ENCODE data around the gene WDR18. TPM values are rescaled to one million over a fixed set of nuclear protein-coding genes. Genes with fewer than 3 reads are reported as not detected.

Gene WDR18
- total and polyA plus RNA-seq, 2 experiments from 2014 or later: 155 to 157 TPM

DNA sequence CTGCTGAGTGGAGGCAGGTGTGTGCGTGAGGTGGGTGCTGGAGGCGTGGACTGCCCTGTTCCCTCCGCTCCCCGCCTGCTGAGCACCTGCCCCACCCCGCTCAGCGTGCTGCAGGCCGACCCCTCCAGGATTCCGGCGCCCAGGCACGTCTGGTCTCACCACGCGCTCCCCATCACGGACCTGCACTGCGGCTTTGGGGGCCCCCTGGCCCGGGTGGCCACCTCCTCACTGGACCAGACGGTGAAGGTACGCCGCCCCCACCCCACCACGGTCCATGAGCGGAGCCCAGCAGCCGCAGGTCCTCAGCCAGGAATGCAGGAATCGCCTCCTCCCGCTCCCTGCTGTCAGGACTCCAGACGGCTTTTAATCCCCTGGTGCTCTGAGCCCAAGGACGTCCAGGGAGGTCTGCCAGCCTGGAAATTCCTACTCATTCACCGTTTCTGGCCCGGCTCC lies 6.0 kb downstream of the WDR18 start:
- ATAC-seq: no peak

More for the DNA sequence above, 6.0 kb downstream of the WDR18 start:
- Histone ChIP-seq H3K27ac (ENCODE audit: low read depth) (no peak overlapping the region), H4K20me1 (replicated peaks; ENCODE audit: insufficient read depth) (no peaks in the 10 kb centered on the region; the same call in 1 of the 2 replicates), H3F3A (replicated peaks; ENCODE audit: low read depth) (peaks cover 25% of the 10 kb centered on the region), H3K27me3 (ENCODE audit: insufficient read depth) (no peaks in the 10 kb centered on the region), H3K9me2 (ENCODE audit: insufficient read depth) (no peaks in the 10 kb centered on the region), H3K4me1 (ENCODE audit: insufficient read depth) (no peaks in the 10 kb centered on the region), H3K4me3 (no peak overlapping the region), H3K79me2 (replicated peaks; ENCODE audit: insufficient read depth) (peaks cover 4% of the 10 kb centered on the region), H3K4me2 (no peak overlapping the region), H3K36me3 (ENCODE audit: insufficient read depth) (peaks cover 5% of the 10 kb centered on the region; the same call in 1 of the 2 replicates), H2AFZ (no peak overlapping the region)
- no peak overlapping the region for H3K27ac Mint-ChIP-seq
- no peak for DNase-seq (ENCODE audit: low spot score)
- TF ChIP-seq EZH2phosphoT487 (IDR thresholded peaks at IDR 0.05; ENCODE audit: unreplicated experiment): no peak
- TF ChIP-seq ZNF114 (CRISPR knock-in tag; IDR thresholded peaks at IDR 0.05): no peak
- TF ChIP-seq, protein P1, sequence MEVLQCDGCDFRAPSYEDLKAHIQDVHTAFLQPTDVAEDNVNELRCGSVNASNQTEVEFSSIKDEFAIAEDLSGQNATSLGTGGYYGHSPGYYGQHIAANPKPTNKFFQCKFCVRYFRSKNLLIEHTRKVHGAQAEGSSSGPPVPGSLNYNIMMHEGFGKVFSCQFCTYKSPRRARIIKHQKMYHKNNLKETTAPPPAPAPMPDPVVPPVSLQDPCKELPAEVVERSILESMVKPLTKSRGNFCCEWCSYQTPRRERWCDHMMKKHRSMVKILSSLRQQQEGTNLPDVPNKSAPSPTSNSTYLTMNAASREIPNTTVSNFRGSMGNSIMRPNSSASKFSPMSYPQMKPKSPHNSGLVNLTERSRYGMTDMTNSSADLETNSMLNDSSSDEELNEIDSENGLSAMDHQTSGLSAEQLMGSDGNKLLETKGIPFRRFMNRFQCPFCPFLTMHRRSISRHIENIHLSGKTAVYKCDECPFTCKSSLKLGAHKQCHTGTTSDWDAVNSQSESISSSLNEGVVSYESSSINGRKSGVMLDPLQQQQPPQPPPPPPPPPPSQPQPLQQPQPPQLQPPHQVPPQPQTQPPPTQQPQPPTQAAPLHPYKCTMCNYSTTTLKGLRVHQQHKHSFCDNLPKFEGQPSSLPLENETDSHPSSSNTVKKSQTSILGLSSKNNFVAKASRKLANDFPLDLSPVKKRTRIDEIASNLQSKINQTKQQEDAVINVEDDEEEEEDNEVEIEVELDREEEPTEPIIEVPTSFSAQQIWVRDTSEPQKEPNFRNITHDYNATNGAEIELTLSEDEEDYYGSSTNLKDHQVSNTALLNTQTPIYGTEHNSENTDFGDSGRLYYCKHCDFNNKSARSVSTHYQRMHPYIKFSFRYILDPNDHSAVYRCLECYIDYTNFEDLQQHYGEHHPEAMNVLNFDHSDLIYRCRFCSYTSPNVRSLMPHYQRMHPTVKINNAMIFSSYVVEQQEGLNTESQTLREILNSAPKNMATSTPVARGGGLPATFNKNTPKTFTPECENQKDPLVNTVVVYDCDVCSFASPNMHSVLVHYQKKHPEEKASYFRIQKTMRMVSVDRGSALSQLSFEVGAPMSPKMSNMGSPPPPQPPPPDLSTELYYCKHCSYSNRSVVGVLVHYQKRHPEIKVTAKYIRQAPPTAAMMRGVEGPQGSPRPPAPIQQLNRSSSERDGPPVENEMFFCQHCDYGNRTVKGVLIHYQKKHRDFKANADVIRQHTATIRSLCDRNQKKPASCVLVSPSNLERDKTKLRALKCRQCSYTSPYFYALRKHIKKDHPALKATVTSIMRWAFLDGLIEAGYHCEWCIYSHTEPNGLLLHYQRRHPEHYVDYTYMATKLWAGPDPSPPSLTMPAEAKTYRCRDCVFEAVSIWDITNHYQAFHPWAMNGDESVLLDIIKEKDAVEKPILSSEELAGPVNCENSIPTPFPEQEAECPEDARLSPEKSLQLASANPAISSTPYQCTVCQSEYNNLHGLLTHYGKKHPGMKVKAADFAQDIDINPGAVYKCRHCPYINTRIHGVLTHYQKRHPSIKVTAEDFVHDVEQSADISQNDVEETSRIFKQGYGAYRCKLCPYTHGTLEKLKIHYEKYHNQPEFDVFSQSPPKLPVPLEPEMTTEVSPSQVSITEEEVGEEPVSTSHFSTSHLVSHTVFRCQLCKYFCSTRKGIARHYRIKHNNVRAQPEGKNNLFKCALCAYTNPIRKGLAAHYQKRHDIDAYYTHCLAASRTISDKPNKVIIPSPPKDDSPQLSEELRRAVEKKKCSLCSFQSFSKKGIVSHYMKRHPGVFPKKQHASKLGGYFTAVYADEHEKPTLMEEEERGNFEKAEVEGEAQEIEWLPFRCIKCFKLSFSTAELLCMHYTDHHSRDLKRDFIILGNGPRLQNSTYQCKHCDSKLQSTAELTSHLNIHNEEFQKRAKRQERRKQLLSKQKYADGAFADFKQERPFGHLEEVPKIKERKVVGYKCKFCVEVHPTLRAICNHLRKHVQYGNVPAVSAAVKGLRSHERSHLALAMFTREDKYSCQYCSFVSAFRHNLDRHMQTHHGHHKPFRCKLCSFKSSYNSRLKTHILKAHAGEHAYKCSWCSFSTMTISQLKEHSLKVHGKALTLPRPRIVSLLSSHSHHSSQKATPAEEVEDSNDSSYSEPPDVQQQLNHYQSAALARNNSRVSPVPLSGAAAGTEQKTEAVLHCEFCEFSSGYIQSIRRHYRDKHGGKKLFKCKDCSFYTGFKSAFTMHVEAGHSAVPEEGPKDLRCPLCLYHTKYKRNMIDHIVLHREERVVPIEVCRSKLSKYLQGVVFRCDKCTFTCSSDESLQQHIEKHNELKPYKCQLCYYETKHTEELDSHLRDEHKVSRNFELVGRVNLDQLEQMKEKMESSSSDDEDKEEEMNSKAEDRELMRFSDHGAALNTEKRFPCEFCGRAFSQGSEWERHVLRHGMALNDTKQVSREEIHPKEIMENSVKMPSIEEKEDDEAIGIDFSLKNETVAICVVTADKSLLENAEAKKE (CRISPR knock-in tag; IDR thresholded peaks at IDR 0.05): no peak
- no peak for TF ChIP-seq POLR2AphosphoS5 (IDR thresholded peaks at IDR 0.05; ENCODE audit: low read depth)
- TF ChIP-seq CREB1 (CRISPR knock-in tag; IDR thresholded peaks at IDR 0.05; ENCODE audit: low read depth): no peak
- TF ChIP-seq, protein P2, sequence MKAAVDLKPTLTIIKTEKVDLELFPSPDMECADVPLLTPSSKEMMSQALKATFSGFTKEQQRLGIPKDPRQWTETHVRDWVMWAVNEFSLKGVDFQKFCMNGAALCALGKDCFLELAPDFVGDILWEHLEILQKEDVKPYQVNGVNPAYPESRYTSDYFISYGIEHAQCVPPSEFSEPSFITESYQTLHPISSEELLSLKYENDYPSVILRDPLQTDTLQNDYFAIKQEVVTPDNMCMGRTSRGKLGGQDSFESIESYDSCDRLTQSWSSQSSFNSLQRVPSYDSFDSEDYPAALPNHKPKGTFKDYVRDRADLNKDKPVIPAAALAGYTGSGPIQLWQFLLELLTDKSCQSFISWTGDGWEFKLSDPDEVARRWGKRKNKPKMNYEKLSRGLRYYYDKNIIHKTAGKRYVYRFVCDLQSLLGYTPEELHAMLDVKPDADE (IDR thresholded peaks at IDR 0.05): no peak
- TF ChIP-seq EZH2 (IDR thresholded peaks at IDR 0.05; ENCODE audit: low read depth, unreplicated experiment): no peak
- TF ChIP-seq NANOG (IDR thresholded peaks at IDR 0.05; ENCODE audit: borderline replicate concordance): no peak
- TF ChIP-seq JUNB (IDR thresholded peaks at IDR 0.05; ENCODE audit: unreplicated experiment): no peak
- no peak for TF ChIP-seq ZNF331 (CRISPR knock-in tag; IDR thresholded peaks at IDR 0.05; ENCODE audit: low read depth)
- TF ChIP-seq, protein P3, sequence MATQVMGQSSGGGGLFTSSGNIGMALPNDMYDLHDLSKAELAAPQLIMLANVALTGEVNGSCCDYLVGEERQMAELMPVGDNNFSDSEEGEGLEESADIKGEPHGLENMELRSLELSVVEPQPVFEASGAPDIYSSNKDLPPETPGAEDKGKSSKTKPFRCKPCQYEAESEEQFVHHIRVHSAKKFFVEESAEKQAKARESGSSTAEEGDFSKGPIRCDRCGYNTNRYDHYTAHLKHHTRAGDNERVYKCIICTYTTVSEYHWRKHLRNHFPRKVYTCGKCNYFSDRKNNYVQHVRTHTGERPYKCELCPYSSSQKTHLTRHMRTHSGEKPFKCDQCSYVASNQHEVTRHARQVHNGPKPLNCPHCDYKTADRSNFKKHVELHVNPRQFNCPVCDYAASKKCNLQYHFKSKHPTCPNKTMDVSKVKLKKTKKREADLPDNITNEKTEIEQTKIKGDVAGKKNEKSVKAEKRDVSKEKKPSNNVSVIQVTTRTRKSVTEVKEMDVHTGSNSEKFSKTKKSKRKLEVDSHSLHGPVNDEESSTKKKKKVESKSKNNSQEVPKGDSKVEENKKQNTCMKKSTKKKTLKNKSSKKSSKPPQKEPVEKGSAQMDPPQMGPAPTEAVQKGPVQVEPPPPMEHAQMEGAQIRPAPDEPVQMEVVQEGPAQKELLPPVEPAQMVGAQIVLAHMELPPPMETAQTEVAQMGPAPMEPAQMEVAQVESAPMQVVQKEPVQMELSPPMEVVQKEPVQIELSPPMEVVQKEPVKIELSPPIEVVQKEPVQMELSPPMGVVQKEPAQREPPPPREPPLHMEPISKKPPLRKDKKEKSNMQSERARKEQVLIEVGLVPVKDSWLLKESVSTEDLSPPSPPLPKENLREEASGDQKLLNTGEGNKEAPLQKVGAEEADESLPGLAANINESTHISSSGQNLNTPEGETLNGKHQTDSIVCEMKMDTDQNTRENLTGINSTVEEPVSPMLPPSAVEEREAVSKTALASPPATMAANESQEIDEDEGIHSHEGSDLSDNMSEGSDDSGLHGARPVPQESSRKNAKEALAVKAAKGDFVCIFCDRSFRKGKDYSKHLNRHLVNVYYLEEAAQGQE (IDR thresholded peaks at IDR 0.05; ENCODE audit: unreplicated experiment): no peak
- no peak for TF ChIP-seq STAT1 (IDR thresholded peaks at IDR 0.05; ENCODE audit: unreplicated experiment)
- H3K36me3 Mint-ChIP-seq (ENCODE audit: low read depth): peaks cover 43% of the 10 kb centered on the region
- H3K4me3 Mint-ChIP-seq: no peak overlapping the region; the same call in 2 of the 3 replicates
- peaks cover 6% of the 10 kb centered on the region; the same call in 2 of the 3 replicates for H3K4me1 Mint-ChIP-seq
- no peaks in the 10 kb centered on the region for H3K9me3 Mint-ChIP-seq
- H3K27me3 Mint-ChIP-seq (ENCODE audit: insufficient read depth, low read depth, poor library complexity): peaks cover 9% of the 10 kb centered on the region
